B cell (primary cell): ENCODE results near the gene PDLIM1. TPM values are rescaled to one million over a fixed set of nuclear protein-coding genes. Genes with fewer than 3 reads are reported as not detected.

ENCODE experiments used
- ATAC-seq: fragments of 200-7000 bp; cut with Tn5 transposase; one replicate; pipeline ENCODE4 v1.10.0; 2021; ENCODE audit warnings: low read depth, mild to moderate bottlenecking, moderate number of reproducible peaks, moderate library complexity
- CTCF ChIA-PET: fragments of 350-600 bp; sonication (Branson Sonifier 250); formaldehyde crosslinking; loops from one replicate; lab custom pipeline; 2021; ENCODE audit warnings: antibody characterized with exemption, inconsistent platforms; lab: Charles Lee
- POLR2A ChIA-PET: fragments of 350-600 bp; sonication (Branson Sonifier 250); formaldehyde crosslinking; loops from one replicate; lab custom pipeline; 2021; ENCODE audit warnings: antibody characterized with exemption; lab: Charles Lee
- DNase-seq: peaks from one replicate; pipeline ENCODE4 v3.0.0; 2013
- H2AFZ ChIP-seq: 2 replicates; pipeline ENCODE4 v1.6.1; 2012; ENCODE audit warnings: mild to moderate bottlenecking, low read depth, low read length; ENCODE audit not compliant: insufficient read depth, poor library complexity, severe bottlenecking
- H3K27ac ChIP-seq, 2 donors: 1 replicate in 1 of 2; 2 replicates in 1 of 2; pipeline ENCODE4 v1.5.1; 2012 to 2013; ENCODE audit warnings: low read length in 2 of 2, mild to moderate bottlenecking in 2 of 2, moderate library complexity in 1 of 2
- H3K27me3 ChIP-seq, 4 experiments: fragments of 200-600 bp in 1 of 4; sonication (generic) in 1 of 4; replicated peaks in 1 of 4; 1 replicate in 2 of 4; 2 replicates in 2 of 4; pipeline versions ENCODE4 v1.6.1 to v1.7.0; 2013 to 2016; ENCODE audit warnings: low read length in 3 of 4, mild to moderate bottlenecking in 2 of 4, mixed read lengths in 1 of 4, moderate library complexity in 1 of 4; ENCODE audit not compliant: insufficient read depth in 4 of 4, control insufficient read depth in 3 of 4; ENCODE audit errors: control extremely low read depth in 1 of 4
- H3K36me3 ChIP-seq, 2 experiments: replicated peaks in 1 of 2; 1 replicate in 1 of 2; 2 replicates in 1 of 2; pipeline versions ENCODE4 v1.6.1 to v1.7.1; 2013; ENCODE audit warnings: low read length in 1 of 2; ENCODE audit not compliant: insufficient read depth in 2 of 2, control insufficient read depth in 1 of 2; ENCODE audit errors: control extremely low read depth in 1 of 2, extremely low read depth in 1 of 2
- H3K4me1 ChIP-seq, 2 donors: fragments of 200-600 bp in 1 of 2; sonication (generic) in 1 of 2; 1 replicate in 1 of 2; 2 replicates in 1 of 2; pipeline versions ENCODE4 v1.5.1 to v1.6.1; 2013 to 2017; ENCODE audit warnings: low read length in 2 of 2; ENCODE audit not compliant: control insufficient read depth in 2 of 2, insufficient read depth in 2 of 2
- H3K4me2 ChIP-seq: replicated peaks from 2 replicates; pipeline ENCODE3; 2012; ENCODE audit warnings: mild to moderate bottlenecking, low read depth, low read length; ENCODE audit not compliant: poor library complexity, severe bottlenecking
- H3K4me3 ChIP-seq, 5 experiments: fragments of 200-600 bp in 1 of 5; sonication (generic) in 1 of 5; 1 replicate in 3 of 5; 2 replicates in 2 of 5; pipeline versions ENCODE4 v1.5.1 to v1.7.0; 2011 to 2016; ENCODE audit warnings: low read length in 4 of 5, mild to moderate bottlenecking in 4 of 5, low read depth in 2 of 5, control low read depth in 1 of 5, moderate library complexity in 1 of 5; ENCODE audit not compliant: insufficient read depth in 1 of 5; ENCODE audit errors: control extremely low read depth in 1 of 5, extremely low read depth in 1 of 5
- H3K79me2 ChIP-seq: fragments of 200-600 bp; sonication (generic); one replicate; pipeline ENCODE4 v1.6.0; 2016; ENCODE audit warnings: low read length; ENCODE audit not compliant: control insufficient read depth, insufficient read depth
- H3K9ac ChIP-seq: fragments of 200-600 bp; sonication (generic); 2 replicates; pipeline ENCODE4 v1.6.1; 2017; ENCODE audit warnings: mild to moderate bottlenecking, low read length, moderate library complexity
- H3K9me3 ChIP-seq, 3 donors: one replicate each; pipeline versions ENCODE4 v1.6.1 to v1.7.1; 2013; ENCODE audit warnings: low read length in 2 of 3; ENCODE audit not compliant: control insufficient read depth in 2 of 3, insufficient read depth in 1 of 3; ENCODE audit errors: control extremely low read depth in 1 of 3
- H4K20me1 ChIP-seq: 2 replicates; pipeline ENCODE4 v1.6.0; 2012; ENCODE audit warnings: mild to moderate bottlenecking, low read length; ENCODE audit not compliant: insufficient read depth, control insufficient read depth, poor library complexity, severe bottlenecking
- H3K27ac Mint-ChIP-seq: one replicate; pipeline ENCODE4 v1.8.0; 2021; ENCODE audit warnings: mixed read lengths
- H3K27me3 Mint-ChIP-seq: one replicate; pipeline ENCODE4 v1.8.0; 2021; ENCODE audit warnings: mixed read lengths
- H3K4me1 Mint-ChIP-seq: one replicate; pipeline ENCODE4 v1.8.0; 2021; ENCODE audit warnings: mixed read lengths
- H3K4me3 Mint-ChIP-seq: one replicate; pipeline ENCODE4 v1.8.0; 2021; ENCODE audit warnings: mixed read lengths
- H3K9me3 Mint-ChIP-seq: one replicate; pipeline ENCODE4 v1.8.0; 2022; ENCODE audit warnings: mixed read lengths; ENCODE audit not compliant: insufficient read depth
- CTCF ChIP-seq: fragments of 200-600 bp; IDR thresholded peaks from one replicate; pipeline ENCODE4 v1.8.0; 2022; ENCODE audit warnings: antibody characterized with exemption, mild to moderate bottlenecking
- EZH2 ChIP-seq: IDR thresholded peaks from 2 replicates; pipeline ENCODE4 v1.6.1; 2012; ENCODE audit warnings: borderline replicate concordance, low read depth, mild to moderate bottlenecking, moderate library complexity, low read length; ENCODE audit not compliant: insufficient read depth, poor library complexity, severe bottlenecking
- WGBS: methylation state at CpG from one replicate; pipeline ENCODE4 v1.1.5; 2013; ENCODE audit warnings: missing lambda C conversion rate; ENCODE audit not compliant: insufficient coverage; 5-methylcytosine and 5-hydroxymethylcytosine counted together
- intact Hi-C: fragments of 100-400 bp; cut with micrococcal nuclease; formaldehyde crosslinking; loops from one replicate; pipeline ENCODE4 v1.10.0; 2022
- polyA plus RNA-seq: library from polyadenylated mRNA; depleted of rRNA; stranded (reverse); fragments of >200 nt; gene quantifications from 2 replicates; pipeline ENCODE4 v1.2.3, GENCODE V29; 2012
- total RNA-seq, 2 donors: library from RNA; stranded (reverse); fragments of 120-200 nt in 1 of 2; gene quantifications; 1 replicate in 1 of 2; 2 replicates in 1 of 2; pipeline versions ENCODE4 v1.2.3 to v1.2.4, GENCODE V29; 2013 to 2022

Gene PDLIM1
- total and polyA plus RNA-seq, 2 donors (not counting 1 experiment from before 2014, with no cell fraction given), result 123 to 135 TPM

GRCh38 chr10:95300022-95300539 lies 9.3 kb upstream of the PDLIM1 start:
- Histone ChIP-seq H3K4me1 (peaks cover 28% of the 10 kb centered on the region in 2 donors), H4K20me1 (no peaks in the 10 kb centered on the region), H3K27me3 (no peaks in the 10 kb centered on the region), H3K9ac (no peak overlapping the region), H3K4me3 (no peak overlapping the region), H3K79me2 (peaks cover 5% of the 10 kb centered on the region), H2AFZ (no peak overlapping the region), H3K27ac (no peak overlapping the region), H3K4me2 (no peak overlapping the region), H3K36me3 (no peaks in the 10 kb centered on the region), H3K9me3 (no peaks in the 10 kb centered on the region)
- ATAC-seq (no peak), DNase-seq (no peak)
- Mint-ChIP-seq H3K4me3 (no peak overlapping the region), H3K9me3 (no peaks in the 10 kb centered on the region), H3K27me3 (no peaks in the 10 kb centered on the region), H3K27ac (no peak overlapping the region), H3K4me1 (peaks cover 27% of the 10 kb centered on the region)
- intact Hi-C loops, result no loop called here
- no peak for TF ChIP-seq CTCF
- TF ChIP-seq EZH2, result no peak
- ChIA-PET POLR2A (no interaction called here), CTCF (interaction anchor here (0.8 kb wide), 1 partner anchor 35 kb away, joined by 3 read pairs; no protein-coding TSS in a partner anchor)
- WGBS, result no CpG with 5 or more reads among the region's 3 CpGs

- peaks cover 10% of the 10 kb centered on the region for H3K79me2 ChIP-seq
- H3K36me3 ChIP-seq, result no peaks in the 10 kb centered on the region
- H3K4me2 ChIP-seq, result peak overlapping the region; percentile 93
- H3K27me3 ChIP-seq, result no peaks in the 10 kb centered on the region
- intact Hi-C loops, result loop anchor here (5.0 to 10.0 kb wide), 2 partner anchors 115 to 447 kb away; no protein-coding TSS in a partner anchor
- H3K4me1 ChIP-seq, result peaks cover 55% of the 10 kb centered on the region in 2 donors
- Mint-ChIP-seq H3K4me1 (peaks cover 51% of the 10 kb centered on the region), H3K27ac (peak overlapping the region; percentile 74), H3K27me3 (no peaks in the 10 kb centered on the region), H3K4me3 (peak overlapping the region; percentile 18), H3K9me3 (no peaks in the 10 kb centered on the region)
- no CpG with 5 or more reads among the region's 3 CpGs for WGBS
- no peak for TF ChIP-seq CTCF
- no peak for TF ChIP-seq EZH2
- no peak overlapping the region for H3K9ac ChIP-seq
- peak overlapping the region; percentile 43 for H2AFZ ChIP-seq
- H3K4me3 ChIP-seq, result no peak overlapping the region
- no peaks in the 10 kb centered on the region for H4K20me1 ChIP-seq
- DNase-seq (no peak), ATAC-seq (no peak)
- H3K27ac ChIP-seq, result peak overlapping the region in 1 of 2 donors; percentile 93
- ChIA-PET POLR2A (interaction anchor here (0.6 kb wide), 1 partner anchor 53 kb away, joined by 4 read pairs; no protein-coding TSS in a partner anchor), CTCF (no interaction called here)
- no peaks in the 10 kb centered on the region for H3K9me3 ChIP-seq
Observed at GRCh38 chr10:95297402-95297801, 6.6 kb upstream of the PDLIM1 start.
